GM18861 (cell line): ENCODE measurements around the gene DNAJB2.
"Not testable (repeated sequence)": the region's sequence is repeated elsewhere in the genome, so short reads cannot be mapped to it uniquely, and the experiment has no call there.

Experiments
- ATAC-seq: cut with Tn5 transposase; IDR thresholded peaks from one replicate; pipeline ENCODE4 v1.9.1; 2021; ENCODE audit not compliant: unreplicated experiment

DNAJB2 gene

GRCh38 chr2:219297766-219298456 is 18.7 kb downstream of the DNAJB2 start:
- no peak for ATAC-seq

- ATAC-seq, result peak; percentile 45
Observed at GRCh38 chr2:219298759-219299371, 19.7 kb downstream of the DNAJB2 start.

- ATAC-seq, result no peak
Observed at GRCh38 chr2:219299372-219299760, 20.2 kb downstream of the DNAJB2 start.

DNA sequence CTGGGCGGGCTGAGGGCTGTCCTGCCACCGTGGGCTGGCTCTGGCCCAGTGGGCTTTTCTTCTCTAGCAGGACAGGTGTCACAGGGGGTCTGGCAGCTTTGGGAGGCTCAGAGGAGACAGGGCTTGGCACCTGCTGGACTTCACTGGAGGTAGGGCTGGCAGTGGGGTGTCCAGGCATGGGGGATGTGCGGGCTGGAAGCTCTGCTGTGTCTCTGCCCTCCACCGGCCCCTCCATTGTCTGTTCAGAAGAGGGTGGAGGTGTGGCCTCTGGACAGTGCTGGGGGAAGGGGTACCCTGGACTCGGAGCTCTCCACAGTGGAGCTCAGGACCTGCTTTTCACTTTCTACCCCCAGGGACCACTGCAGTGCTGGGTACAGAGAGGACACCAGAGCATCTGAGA is 20.9 kb downstream of the DNAJB2 start:
- no peak for ATAC-seq

GRCh38 chr2:219302412-219302968 is 23.3 kb downstream of the DNAJB2 start:
- ATAC-seq, result no peak

DNA sequence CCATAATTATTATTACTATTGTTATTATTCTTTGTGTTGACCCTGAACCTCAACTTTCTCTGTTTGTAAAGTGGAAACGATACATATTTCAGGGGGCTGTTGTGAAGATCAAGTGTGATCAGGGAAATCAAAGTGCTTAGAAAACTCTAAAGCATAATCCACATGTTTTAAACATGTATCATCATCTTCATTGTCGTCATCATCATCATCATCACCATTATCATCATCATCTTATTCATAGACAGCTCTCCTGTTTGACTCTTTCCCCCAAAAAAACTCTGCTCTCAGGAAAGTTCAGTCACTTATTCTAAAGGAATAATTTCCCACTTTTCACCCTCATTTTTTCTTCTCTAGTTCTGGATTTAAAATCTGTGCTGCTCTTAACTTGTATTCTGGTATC is 25.1 kb downstream of the DNAJB2 start:
- no peak for ATAC-seq

GRCh38 chr2:219306047-219306446 is 26.9 kb downstream of the DNAJB2 start:
- no peak for ATAC-seq

DNA sequence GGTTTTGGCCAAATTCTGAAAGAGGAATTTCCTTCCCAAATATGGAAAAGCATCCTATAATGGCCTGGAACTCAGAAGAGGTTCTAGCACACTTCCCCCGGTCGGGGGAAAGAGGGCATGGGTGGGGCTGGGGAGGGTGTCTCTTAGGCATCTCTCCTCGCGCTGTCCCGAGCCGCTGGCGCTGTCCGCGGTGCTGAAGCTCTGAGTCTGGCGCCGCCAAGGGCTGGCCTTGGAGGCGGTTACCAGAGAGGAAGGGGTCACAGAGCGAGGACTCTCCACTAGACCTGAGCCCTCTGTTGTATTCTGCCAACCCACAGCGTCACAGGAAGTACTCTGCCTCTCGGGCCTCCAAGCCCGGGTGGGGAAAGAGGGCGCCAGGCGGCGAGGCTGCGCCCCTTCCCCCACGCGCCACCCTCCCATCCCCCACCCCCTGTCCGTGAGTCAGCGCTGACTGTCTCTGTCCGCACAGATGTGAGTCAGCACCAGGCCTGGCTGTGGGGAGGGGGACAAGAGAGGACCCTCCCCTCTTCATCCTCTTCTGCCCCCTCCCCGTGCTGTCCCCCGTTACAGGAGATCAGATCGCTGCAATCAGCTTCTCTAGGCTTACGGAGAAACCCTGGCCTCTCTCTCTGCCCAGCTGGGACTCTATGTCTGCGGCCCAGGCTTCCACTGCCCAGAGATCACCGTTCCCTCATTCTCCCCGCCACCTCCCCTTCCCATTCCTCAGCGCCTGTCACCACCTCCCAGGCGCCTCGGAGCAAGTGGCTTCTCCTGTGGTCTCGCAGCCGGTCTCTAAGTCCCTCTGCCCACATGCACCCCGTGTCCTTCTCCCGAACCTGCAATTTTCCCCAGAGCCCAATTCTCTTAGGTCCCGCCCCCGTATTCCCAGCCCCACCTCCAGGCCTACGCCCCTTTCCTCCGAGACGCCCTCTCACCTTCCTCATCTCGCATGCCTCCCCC is 29.3 kb downstream of the DNAJB2 start:
- ATAC-seq, result no peak

DNA sequence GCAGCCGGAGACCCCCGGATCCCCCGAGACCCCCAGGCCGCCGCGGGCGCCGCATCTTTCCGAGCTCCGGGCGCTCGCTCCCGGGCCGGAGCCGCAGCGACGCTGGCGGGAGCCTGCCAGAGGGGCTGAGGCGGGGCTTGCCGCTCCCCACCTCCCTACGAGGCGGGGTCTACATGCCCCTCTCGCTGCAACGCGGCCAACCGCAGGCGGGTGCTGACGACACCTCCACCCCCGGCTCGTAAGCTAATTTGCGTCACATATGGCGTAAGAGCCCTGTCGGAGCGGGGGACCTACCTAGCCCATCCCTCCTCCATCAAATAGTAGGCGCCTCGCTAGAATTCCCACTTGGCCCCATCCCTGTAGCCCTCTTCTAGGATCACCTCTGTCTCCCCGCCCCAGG is 30.1 kb downstream of the DNAJB2 start, which contains the start of gene PTPRN:
Gene PTPRN (minus strand): TSS at position 124 of the 400 bp plus-strand sequence. CDS start 69 bp downstream, at position 55.
- ATAC-seq, result no peak

GRCh38 chr2:219312683-219313263 is 33.6 kb downstream of the DNAJB2 start:
- not testable (repeated sequence) for ATAC-seq

- no peak for ATAC-seq
Observed at GRCh38 chr2:219314804-219315468, 35.8 kb downstream of the DNAJB2 start.

- ATAC-seq, result no peak
Observed at GRCh38 chr2:219323434-219323833, 44.3 kb downstream of the DNAJB2 start.

- ATAC-seq, result no peak
Observed at GRCh38 chr2:219325136-219325535, 46.0 kb downstream of the DNAJB2 start.

- no peak for ATAC-seq
Observed at GRCh38 chr2:219325657-219326315, 46.6 kb downstream of the DNAJB2 start.

- no peak for ATAC-seq
Observed at GRCh38 chr2:219327719-219328118, 48.6 kb downstream of the DNAJB2 start.

DNA sequence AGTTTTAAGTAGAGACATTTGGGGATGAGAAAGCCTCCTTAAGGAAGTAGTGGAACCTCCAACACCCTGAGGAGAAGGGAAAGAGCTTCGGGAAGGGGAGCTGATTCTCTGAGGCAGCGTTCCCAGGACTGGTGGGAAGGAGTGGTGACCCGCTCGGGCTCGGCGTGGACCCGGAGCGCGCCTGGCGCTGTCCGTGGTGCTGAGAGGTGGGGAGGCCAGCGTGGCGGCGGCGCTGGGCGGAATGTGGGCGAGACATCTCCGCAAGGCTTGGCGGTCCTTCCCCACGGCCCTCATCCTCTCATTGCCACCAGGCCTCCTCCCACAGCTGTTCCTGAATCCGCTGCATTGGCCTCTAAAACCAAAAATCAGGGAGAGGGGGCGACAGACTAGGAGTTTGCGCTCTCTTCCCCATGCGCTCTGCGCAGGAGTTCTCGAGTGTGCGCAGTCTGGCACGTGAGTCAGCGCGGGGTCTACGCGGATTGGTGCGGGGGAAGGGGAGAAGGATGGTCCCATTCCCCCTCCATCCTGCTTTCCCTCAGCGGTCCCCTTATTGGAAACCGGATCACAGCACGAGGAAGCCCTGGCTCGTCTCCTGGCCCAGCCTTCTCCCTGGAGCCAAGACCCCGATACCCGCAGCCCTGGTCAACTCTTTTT is 52.5 kb downstream of the DNAJB2 start:
- ATAC-seq, result no peak

- ATAC-seq, result no peak
Observed at GRCh38 chr2:219332542-219332941, 53.4 kb downstream of the DNAJB2 start, which contains the start of gene RESP18. Gene RESP18, minus strand, starts transcription at chr2:219332744.

DNA sequence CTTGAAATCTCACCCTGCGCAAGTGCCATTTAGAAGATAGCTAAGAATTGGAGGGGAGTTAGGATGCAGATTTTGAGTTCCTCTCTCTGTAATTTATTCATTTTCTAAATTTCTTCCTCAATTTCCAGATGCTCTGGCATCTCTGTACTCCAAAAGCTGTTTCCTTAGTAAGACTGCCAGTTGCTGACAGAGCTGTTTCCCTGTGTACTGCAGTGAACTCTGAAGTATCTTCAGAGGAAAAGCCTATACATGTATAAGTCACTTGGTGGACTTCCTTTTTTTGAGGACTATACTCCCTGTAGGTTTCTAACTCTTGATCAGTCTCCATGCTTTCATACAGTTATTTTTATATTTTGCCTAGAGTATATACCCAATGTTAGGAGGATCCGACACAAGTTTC is 54.9 kb downstream of the DNAJB2 start:
- ATAC-seq, result no peak

DNA sequence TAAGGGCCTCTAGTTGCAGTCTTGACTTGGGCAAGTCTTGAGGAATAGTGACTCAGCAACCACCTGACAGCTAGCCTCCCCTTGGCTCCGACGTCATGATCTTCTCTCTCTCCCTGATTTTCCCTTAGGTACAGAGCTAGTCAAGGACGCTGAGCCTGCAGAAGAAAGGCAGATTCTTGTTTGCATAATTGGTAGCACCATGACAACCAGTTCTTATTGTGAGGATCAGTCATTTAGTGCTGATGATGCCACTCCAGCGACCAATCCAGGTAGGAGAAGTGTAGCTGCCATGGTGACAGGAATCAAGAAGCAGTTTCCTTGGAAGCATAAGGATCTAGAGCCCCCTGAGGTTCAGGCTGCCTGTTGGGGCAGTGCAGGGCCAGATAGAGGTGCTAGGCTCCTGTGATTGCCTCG is 56.2 kb downstream of the DNAJB2 start:
- ATAC-seq, result no peak
